ENCODE results near the gene ITPRID2.

Gene ITPRID2

GRCh38 chr2:181859803-181860202, 31.7 kb upstream of the ITPRID2 start:
- CTCF ChIA-PET = interaction anchor here (1.2 kb wide), 1 partner anchor 13 kb away, joined by 3 read pairs; no protein-coding TSS in a partner anchor
- H3K36me3 Mint-ChIP-seq = no peaks in the 10 kb centered on the region
- no peak for DNase-seq
- no peak overlapping the region for H3K27ac Mint-ChIP-seq
- H3K9me3 Mint-ChIP-seq = no peaks in the 10 kb centered on the region
- no peaks in the 10 kb centered on the region for H3K27me3 Mint-ChIP-seq
- H3K4me3 Mint-ChIP-seq = no peak overlapping the region
- no peaks in the 10 kb centered on the region for H3K4me1 Mint-ChIP-seq

GRCh38 chr2:181861379-181861778, 30.2 kb upstream of the ITPRID2 start:
- H3K4me1 Mint-ChIP-seq = no peaks in the 10 kb centered on the region
- H3K36me3 Mint-ChIP-seq = no peaks in the 10 kb centered on the region
- no peaks in the 10 kb centered on the region for H3K27me3 Mint-ChIP-seq

GRCh38 chr2:181862583-181863281, 28.8 kb upstream of the ITPRID2 start:
- CTCF ChIA-PET = no interaction called here
- H3K36me3 Mint-ChIP-seq = no peaks in the 10 kb centered on the region
- no peak overlapping the region for H3K4me3 Mint-ChIP-seq
- H3K27me3 Mint-ChIP-seq = no peaks in the 10 kb centered on the region
- no peaks in the 10 kb centered on the region for H3K9me3 Mint-ChIP-seq
- H3K27ac Mint-ChIP-seq = no peak overlapping the region
- no peak for DNase-seq
- H3K4me1 Mint-ChIP-seq = no peaks in the 10 kb centered on the region

More at GRCh38 chr2:181861379-181861778, 30.2 kb upstream of the ITPRID2 start:
- Mint-ChIP-seq H3K4me3 (no peak overlapping the region), H3K9me3 (no peaks in the 10 kb centered on the region), H3K27ac (no peak overlapping the region)
- CTCF ChIA-PET = no interaction called here
- DNase-seq = no peak

GRCh38 chr2:181872178-181872577, 19.4 kb upstream of the ITPRID2 start:
- H3K4me3 Mint-ChIP-seq = no peak overlapping the region
- no peaks in the 10 kb centered on the region for H3K27me3 Mint-ChIP-seq
- no peak for DNase-seq
- no peaks in the 10 kb centered on the region for H3K9me3 Mint-ChIP-seq
- CTCF ChIA-PET = no interaction called here
- no peaks in the 10 kb centered on the region for H3K36me3 Mint-ChIP-seq
- H3K27ac Mint-ChIP-seq = no peak overlapping the region
- H3K4me1 Mint-ChIP-seq = no peaks in the 10 kb centered on the region

- CTCF ChIA-PET = no interaction called here
- Mint-ChIP-seq H3K4me1 (no peaks in the 10 kb centered on the region), H3K9me3 (no peaks in the 10 kb centered on the region), H3K36me3 (no peaks in the 10 kb centered on the region), H3K27ac (no peak overlapping the region), H3K4me3 (no peak overlapping the region), H3K27me3 (no peaks in the 10 kb centered on the region)
- DNase-seq = no peak
These were observed 14.9 kb upstream of the ITPRID2 start for GRCh38 chr2:181876614-181877063.

- Mint-ChIP-seq H3K27me3 (no peaks in the 10 kb centered on the region), H3K27ac (no peak overlapping the region), H3K9me3 (no peaks in the 10 kb centered on the region), H3K4me1 (no peaks in the 10 kb centered on the region), H3K36me3 (no peaks in the 10 kb centered on the region), H3K4me3 (no peak overlapping the region)
- CTCF ChIA-PET = no interaction called here
- no peak for DNase-seq
These were observed 14.3 kb upstream of the ITPRID2 start for GRCh38 chr2:181877181-181877664.

GRCh38 chr2:181878448-181878847, 13.1 kb upstream of the ITPRID2 start:
- DNase-seq = no peak
- CTCF ChIA-PET = no interaction called here
- Mint-ChIP-seq H3K9me3 (no peaks in the 10 kb centered on the region), H3K4me1 (no peaks in the 10 kb centered on the region), H3K27ac (no peak overlapping the region), H3K36me3 (no peaks in the 10 kb centered on the region), H3K4me3 (no peak overlapping the region), H3K27me3 (peaks cover 4% of the 10 kb centered on the region)

- Mint-ChIP-seq H3K27ac (no peak overlapping the region), H3K4me1 (no peaks in the 10 kb centered on the region), H3K9me3 (no peaks in the 10 kb centered on the region), H3K4me3 (no peak overlapping the region), H3K27me3 (peaks cover 8% of the 10 kb centered on the region), H3K36me3 (no peaks in the 10 kb centered on the region)
- CTCF ChIA-PET = interaction anchor here (0.7 kb wide), 1 partner anchor 21 kb away, joined by 3 read pairs; no protein-coding TSS in a partner anchor
- no peak for DNase-seq
These were observed 12.2 kb upstream of the ITPRID2 start for GRCh38 chr2:181879295-181879694.

- no peak overlapping the region for H3K4me3 Mint-ChIP-seq
- H3K4me1 Mint-ChIP-seq = no peaks in the 10 kb centered on the region
- no peak for DNase-seq
- no peak overlapping the region for H3K27ac Mint-ChIP-seq
- no peaks in the 10 kb centered on the region for H3K36me3 Mint-ChIP-seq
- no peaks in the 10 kb centered on the region for H3K9me3 Mint-ChIP-seq
- H3K27me3 Mint-ChIP-seq = peaks cover 16% of the 10 kb centered on the region
- CTCF ChIA-PET = interaction anchor here (0.6 kb wide), 1 partner anchor 1205 kb away, joined by 3 read pairs; no protein-coding TSS in a partner anchor
These were observed 9.1 kb upstream of the ITPRID2 start for GRCh38 chr2:181882246-181883020.

- Mint-ChIP-seq H3K4me1 (no peaks in the 10 kb centered on the region), H3K9me3 (no peaks in the 10 kb centered on the region), H3K36me3 (no peaks in the 10 kb centered on the region), H3K4me3 (no peak overlapping the region), H3K27me3 (peaks cover 23% of the 10 kb centered on the region), H3K27ac (no peak overlapping the region)
- CTCF ChIA-PET = no interaction called here
- DNase-seq = no peak
These were observed 6.9 kb upstream of the ITPRID2 start for GRCh38 chr2:181884601-181885000.

GRCh38 chr2:181885096-181885495, 6.4 kb upstream of the ITPRID2 start:
- Mint-ChIP-seq H3K4me1 (no peaks in the 10 kb centered on the region), H3K27ac (no peak overlapping the region), H3K9me3 (no peaks in the 10 kb centered on the region), H3K4me3 (no peak overlapping the region), H3K27me3 (peaks cover 27% of the 10 kb centered on the region), H3K36me3 (no peaks in the 10 kb centered on the region)
- no peak for DNase-seq
- CTCF ChIA-PET = no interaction called here

GRCh38 chr2:181886192-181886591, 5.3 kb upstream of the ITPRID2 start:
- Mint-ChIP-seq H3K4me1 (peaks cover 2% of the 10 kb centered on the region), H3K27ac (no peak overlapping the region), H3K4me3 (no peak overlapping the region), H3K27me3 (peaks cover 36% of the 10 kb centered on the region), H3K9me3 (no peaks in the 10 kb centered on the region), H3K36me3 (no peaks in the 10 kb centered on the region)
- DNase-seq = no peak
- CTCF ChIA-PET = no interaction called here

- Mint-ChIP-seq H3K27ac (no peak overlapping the region), H3K36me3 (no peaks in the 10 kb centered on the region), H3K27me3 (peaks cover 38% of the 10 kb centered on the region), H3K4me1 (peaks cover 4% of the 10 kb centered on the region), H3K4me3 (no peak overlapping the region), H3K9me3 (no peaks in the 10 kb centered on the region)
- no peak for DNase-seq
- CTCF ChIA-PET = no interaction called here
These were observed 4.5 kb upstream of the ITPRID2 start for GRCh38 chr2:181887045-181887444.

GRCh38 chr2:181889776-181890175, 1.8 kb upstream of the ITPRID2 start:
- CTCF ChIA-PET = no interaction called here
- no peak overlapping the region for H3K27ac Mint-ChIP-seq
- H3K4me1 Mint-ChIP-seq = peaks cover 28% of the 10 kb centered on the region
- peaks cover 35% of the 10 kb centered on the region for H3K27me3 Mint-ChIP-seq
- peaks cover 22% of the 10 kb centered on the region for H3K36me3 Mint-ChIP-seq
- no peak for DNase-seq
- no peaks in the 10 kb centered on the region for H3K9me3 Mint-ChIP-seq
- no peak overlapping the region for H3K4me3 Mint-ChIP-seq

GRCh38 chr2:181890271-181890670, 1.3 kb upstream of the ITPRID2 start:
- no peak for DNase-seq
- CTCF ChIA-PET = no interaction called here
- H3K4me3 Mint-ChIP-seq = no peak overlapping the region
- peaks cover 22% of the 10 kb centered on the region for H3K36me3 Mint-ChIP-seq
- peaks cover 28% of the 10 kb centered on the region for H3K4me1 Mint-ChIP-seq
- no peak overlapping the region for H3K27ac Mint-ChIP-seq
- H3K9me3 Mint-ChIP-seq = no peaks in the 10 kb centered on the region
- peaks cover 35% of the 10 kb centered on the region for H3K27me3 Mint-ChIP-seq
